ENCODE measurements around the gene EIF2AK3. TPM values are rescaled to one million over a fixed set of nuclear protein-coding genes. Genes with fewer than 3 reads are reported as not detected.

Gene EIF2AK3
- total and polyA plus RNA-seq, 2 experiments from 2014 or later: 7.5 to 15.5 TPM

DNA sequence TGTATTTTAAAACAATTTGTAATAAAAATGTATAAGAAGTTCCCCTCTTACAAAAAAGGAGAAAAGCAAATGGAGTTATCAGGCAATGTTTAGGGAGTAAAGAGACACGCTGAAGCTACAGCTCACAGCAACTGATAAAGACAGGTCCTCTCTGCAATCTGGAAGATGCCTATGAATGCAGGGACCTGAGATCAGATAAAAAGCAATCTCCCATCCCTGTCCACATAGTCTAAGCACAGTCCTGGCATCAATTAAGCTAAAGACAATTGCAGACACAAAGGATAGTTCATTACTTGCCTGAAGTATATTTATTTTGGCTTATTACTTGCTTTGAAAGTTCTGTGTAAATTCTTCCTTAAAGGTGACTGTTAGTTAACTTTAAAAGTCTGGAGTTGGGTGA, 5.0 kb downstream of the EIF2AK3 start:
- in situ Hi-C loops (cut with MboI): no loop called here
- Histone ChIP-seq H3K9me3 (ENCODE audit: low read depth) (no peaks in the 10 kb centered on the region), H3K36me3 (ENCODE audit: low read depth) (no peaks in the 10 kb centered on the region), H3K4me1 (ENCODE audit: insufficient read depth) (peaks cover 15% of the 10 kb centered on the region), H2AFZ (no peak overlapping the region), H4K20me1 (ENCODE audit: insufficient read depth) (peaks cover 18% of the 10 kb centered on the region; the same call in 1 of the 2 replicates), H3K79me2 (ENCODE audit: insufficient read depth) (peaks cover 96% of the 10 kb centered on the region), H3K9ac (no peak overlapping the region), H3K4me3 (no peak overlapping the region), H3K9me2 (ENCODE audit: insufficient read depth) (no peaks in the 10 kb centered on the region), H3K27ac (no peak overlapping the region), H3K4me2 (ENCODE audit: unreplicated experiment) (no peak overlapping the region), H3K27me3 (replicated peaks; ENCODE audit: insufficient read depth) (no peaks in the 10 kb centered on the region), H3F3A (ENCODE audit: insufficient read depth) (no peaks in the 10 kb centered on the region)
- no peak for DNase-seq
- 94 to 100% methylated on average over 1 of the region's 1 CpG for WGBS, 2 experiments (ENCODE audit: low coverage in 1 of 2, low lambda C conversion rate in 2 of 2, missing lambda C conversion rate in 2 of 2)
- TF ChIP-seq EZH2phosphoT487 (IDR thresholded peaks at IDR 0.05; ENCODE audit: insufficient read depth, low read depth) (no peak), EZH2 (IDR thresholded peaks at IDR 0.05; ENCODE audit: insufficient read depth, poor library complexity, severe bottlenecking) (no peak)

DNA sequence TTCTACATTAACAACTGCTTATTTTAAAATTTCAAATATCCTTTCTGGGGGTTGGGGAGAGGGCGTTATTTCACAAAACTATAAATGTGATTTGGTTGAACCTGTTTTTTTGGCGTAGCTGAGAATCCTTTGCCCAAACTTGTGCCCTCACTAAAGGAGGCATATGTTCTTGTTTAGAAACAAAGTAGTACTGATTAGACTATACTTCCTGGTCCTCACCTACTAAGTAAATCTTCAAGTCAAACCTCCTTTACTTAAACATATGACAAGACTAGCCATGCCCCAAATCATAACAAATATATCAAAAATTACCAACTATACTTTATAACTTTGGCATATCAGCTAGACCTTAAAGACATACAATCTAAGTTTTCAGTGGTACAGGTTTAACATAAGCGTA, 5.8 kb downstream of the EIF2AK3 start:
- Histone ChIP-seq H3K4me2 (ENCODE audit: unreplicated experiment) (no peak overlapping the region), H3K9ac (no peak overlapping the region), H3K9me2 (ENCODE audit: insufficient read depth) (no peaks in the 10 kb centered on the region), H3K79me2 (ENCODE audit: insufficient read depth) (peaks cover 100% of the 10 kb centered on the region), H3K4me3 (no peak overlapping the region), H3K27me3 (replicated peaks; ENCODE audit: insufficient read depth) (no peaks in the 10 kb centered on the region), H3K9me3 (ENCODE audit: low read depth) (no peaks in the 10 kb centered on the region), H3F3A (ENCODE audit: insufficient read depth) (no peaks in the 10 kb centered on the region), H4K20me1 (ENCODE audit: insufficient read depth) (peaks cover 18% of the 10 kb centered on the region; the same call in 1 of the 2 replicates), H3K36me3 (ENCODE audit: low read depth) (no peaks in the 10 kb centered on the region), H3K4me1 (ENCODE audit: insufficient read depth) (peaks cover 15% of the 10 kb centered on the region), H3K27ac (no peak overlapping the region), H2AFZ (no peak overlapping the region)
- WGBS, 2 experiments (ENCODE audit: low coverage in 1 of 2, low lambda C conversion rate in 2 of 2, missing lambda C conversion rate in 2 of 2): 89 to 93% methylated on average over 3 of the region's 3 CpGs
- TF ChIP-seq EZH2phosphoT487 (IDR thresholded peaks at IDR 0.05; ENCODE audit: insufficient read depth, low read depth): no peak
- no peak for TF ChIP-seq EZH2 (IDR thresholded peaks at IDR 0.05; ENCODE audit: insufficient read depth, poor library complexity, severe bottlenecking)
- in situ Hi-C loops (cut with MboI): no loop called here
- DNase-seq: no peak

DNA sequence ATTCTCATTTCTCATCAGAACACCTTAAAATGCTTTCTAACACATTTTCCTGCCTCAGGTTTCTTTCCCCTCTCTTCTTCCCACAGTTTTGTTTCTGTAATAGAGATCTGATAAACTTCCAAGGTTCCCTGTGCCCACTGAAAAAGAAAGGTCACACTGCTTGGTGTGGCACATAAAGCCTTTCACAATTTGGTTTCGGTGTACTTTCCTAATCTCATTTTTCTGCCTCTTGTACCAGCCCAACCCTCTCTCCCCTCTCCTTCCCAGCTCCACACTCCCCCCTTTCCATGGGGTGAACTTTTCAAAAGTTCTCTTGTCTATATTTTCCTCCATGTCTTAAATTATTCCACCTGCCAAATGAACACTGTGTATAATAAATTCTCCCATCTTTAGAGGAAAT, 7.2 kb downstream of the EIF2AK3 start:
- Histone ChIP-seq H3K4me1 (ENCODE audit: insufficient read depth) (peaks cover 6% of the 10 kb centered on the region; the same call in 1 of the 2 replicates), H3K36me3 (ENCODE audit: low read depth) (no peaks in the 10 kb centered on the region), H3K9me3 (ENCODE audit: low read depth) (no peaks in the 10 kb centered on the region), H3K9me2 (ENCODE audit: insufficient read depth) (no peaks in the 10 kb centered on the region), H3K4me3 (no peak overlapping the region), H3K27ac (no peak overlapping the region), H3K9ac (no peak overlapping the region), H3K79me2 (ENCODE audit: insufficient read depth) (peaks cover 100% of the 10 kb centered on the region), H3F3A (ENCODE audit: insufficient read depth) (no peaks in the 10 kb centered on the region), H2AFZ (no peak overlapping the region), H3K27me3 (replicated peaks; ENCODE audit: insufficient read depth) (no peaks in the 10 kb centered on the region), H3K4me2 (ENCODE audit: unreplicated experiment) (no peak overlapping the region), H4K20me1 (ENCODE audit: insufficient read depth) (peaks cover 18% of the 10 kb centered on the region; the same call in 1 of the 2 replicates)
- WGBS, 2 experiments (ENCODE audit: low coverage in 1 of 2, low lambda C conversion rate in 2 of 2, missing lambda C conversion rate in 2 of 2): 97 to 100% methylated on average over 1 of the region's 1 CpG
- DNase-seq: no peak
- TF ChIP-seq EZH2 (IDR thresholded peaks at IDR 0.05; ENCODE audit: insufficient read depth, poor library complexity, severe bottlenecking): no peak
- TF ChIP-seq EZH2phosphoT487 (IDR thresholded peaks at IDR 0.05; ENCODE audit: insufficient read depth, low read depth): no peak
- in situ Hi-C loops (cut with MboI): no loop called here

DNA sequence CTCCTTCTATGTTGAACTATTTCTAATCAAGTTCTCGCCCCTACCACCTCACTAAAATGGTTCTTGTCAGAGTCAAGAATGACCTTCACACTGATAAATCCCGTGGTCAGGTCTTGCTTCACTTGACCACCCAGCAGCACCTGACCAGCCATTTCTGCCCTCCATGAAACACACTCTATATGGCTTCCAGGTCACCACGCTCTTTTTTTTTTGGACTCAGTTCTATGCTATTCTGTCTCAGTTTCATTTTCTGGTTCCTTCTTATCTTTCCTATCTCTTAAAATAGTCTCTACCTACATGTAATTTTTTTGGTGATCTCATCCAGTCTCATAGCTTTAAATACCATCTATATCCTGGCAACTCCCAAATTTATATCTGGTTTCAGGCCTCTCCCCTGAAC, 11.4 kb downstream of the EIF2AK3 start:
- no peaks in the 10 kb centered on the region for H3K36me3 ChIP-seq (ENCODE audit: low read depth)
- H4K20me1 ChIP-seq (ENCODE audit: insufficient read depth): peaks cover 6% of the 10 kb centered on the region; the same call in 1 of the 2 replicates
- H3K4me2 ChIP-seq (ENCODE audit: unreplicated experiment): no peak overlapping the region
- no peaks in the 10 kb centered on the region for H3K27me3 ChIP-seq (replicated peaks; ENCODE audit: insufficient read depth)
- H2AFZ ChIP-seq: no peak overlapping the region
- H3K9me3 ChIP-seq (ENCODE audit: low read depth): no peaks in the 10 kb centered on the region
- H3F3A ChIP-seq (ENCODE audit: insufficient read depth): no peaks in the 10 kb centered on the region
- H3K27ac ChIP-seq: no peak overlapping the region
- TF ChIP-seq EZH2 (IDR thresholded peaks at IDR 0.05; ENCODE audit: insufficient read depth, poor library complexity, severe bottlenecking) (no peak), EZH2phosphoT487 (IDR thresholded peaks at IDR 0.05; ENCODE audit: insufficient read depth, low read depth) (no peak)
- no peaks in the 10 kb centered on the region for H3K9me2 ChIP-seq (ENCODE audit: insufficient read depth)
- peaks cover 97% of the 10 kb centered on the region for H3K79me2 ChIP-seq (ENCODE audit: insufficient read depth)
- in situ Hi-C loops (cut with MboI): no loop called here
- WGBS, 2 experiments (ENCODE audit: low coverage in 1 of 2, low lambda C conversion rate in 2 of 2, missing lambda C conversion rate in 2 of 2): 99 to 100% methylated on average over 3 of the region's 3 CpGs
- DNase-seq: no peak
- H3K4me1 ChIP-seq (ENCODE audit: insufficient read depth): peaks cover 8% of the 10 kb centered on the region; the same call in 1 of the 2 replicates
- H3K4me3 ChIP-seq: no peak overlapping the region
- H3K9ac ChIP-seq: no peak overlapping the region

Measured in GM23248 (cell line).